ENCODE measurements around the gene TMEM269. TPM values are rescaled to one million over a fixed set of nuclear protein-coding genes. Genes with fewer than 3 reads are reported as not detected.

Gene TMEM269
- total RNA-seq, 2 experiments from 2014 or later: 0.12 TPM; not detected in 1

- Mint-ChIP-seq H3K4me1 (no peaks in the 10 kb centered on the region), H3K4me3 (no peak overlapping the region), H3K27me3 (no peaks in the 10 kb centered on the region), H3K27ac (no peak overlapping the region), H3K9me3 (ENCODE audit: low read depth) (no peaks in the 10 kb centered on the region), H3K36me3 (peaks cover 45% of the 10 kb centered on the region)
- CTCF ChIA-PET: interaction anchor here (1.0 to 1.1 kb wide), 2 partner anchors 23 to 175 kb away, joined by 3 to 4 read pairs; no protein-coding TSS in a partner anchor
- no peak for ATAC-seq
- DNase-seq: no peak
These were observed 31.7 kb upstream of the TMEM269 start for GRCh38 chr1:42753070-42753469.

DNA sequence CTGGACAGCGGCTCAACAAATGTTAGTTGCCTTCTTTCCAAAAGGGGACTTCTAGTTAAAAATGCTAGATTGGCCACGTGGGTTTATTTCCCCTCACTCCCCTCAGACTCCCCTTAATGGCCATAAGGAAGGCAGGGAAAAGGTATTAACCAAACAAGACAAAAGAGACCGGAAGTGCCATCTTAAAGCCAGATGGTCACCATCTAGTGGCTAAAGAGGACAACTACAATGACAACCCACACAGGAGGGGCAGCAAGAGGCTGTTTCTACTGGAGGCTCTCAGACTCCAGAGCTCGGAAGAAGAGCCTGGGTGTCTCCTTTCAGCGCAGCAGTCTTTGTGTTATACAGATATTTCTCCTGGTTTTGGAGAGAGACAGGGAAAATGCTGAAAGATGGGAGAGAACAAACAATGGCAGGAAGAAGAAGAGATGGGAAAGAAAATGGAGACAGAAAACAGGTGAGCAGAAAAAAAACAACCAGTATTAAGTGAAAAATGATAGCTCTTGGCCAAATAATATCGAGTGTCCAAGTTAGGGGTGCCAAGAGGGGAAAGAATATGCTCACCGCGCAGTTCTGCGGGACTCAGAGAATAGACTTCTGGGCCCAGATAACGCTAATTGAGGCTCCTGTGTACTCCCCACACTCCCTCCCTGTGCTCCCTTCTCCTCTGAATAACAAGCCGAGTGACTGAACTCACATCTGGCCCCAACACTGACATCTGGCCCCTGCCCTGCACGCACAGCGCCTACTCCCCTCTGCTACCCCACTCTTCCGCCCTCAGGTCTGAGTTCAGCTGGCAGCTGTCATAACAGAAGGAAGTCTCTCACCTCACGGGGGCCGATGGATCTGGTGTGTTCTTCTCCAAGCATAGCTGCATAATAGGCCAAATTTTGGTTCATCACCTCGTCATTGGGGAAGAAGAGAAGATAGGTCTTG is 27.6 kb upstream of the TMEM269 start:
- H3K36me3 Mint-ChIP-seq: peaks cover 28% of the 10 kb centered on the region
- no peaks in the 10 kb centered on the region for H3K27me3 Mint-ChIP-seq
- H3K27ac Mint-ChIP-seq: no peak overlapping the region
- CTCF ChIA-PET: interaction anchor here (1.3 to 1.7 kb wide), 2 partner anchors 9 to 316 kb away, joined by 4 to 10 read pairs; partner anchors contain the start of genes C1orf50 and P3H1
- H3K4me1 Mint-ChIP-seq: no peaks in the 10 kb centered on the region
- DNase-seq (no peak), ATAC-seq (peak; percentile 66)
- H3K9me3 Mint-ChIP-seq (ENCODE audit: low read depth): no peaks in the 10 kb centered on the region
- no peak overlapping the region for H3K4me3 Mint-ChIP-seq

DNA sequence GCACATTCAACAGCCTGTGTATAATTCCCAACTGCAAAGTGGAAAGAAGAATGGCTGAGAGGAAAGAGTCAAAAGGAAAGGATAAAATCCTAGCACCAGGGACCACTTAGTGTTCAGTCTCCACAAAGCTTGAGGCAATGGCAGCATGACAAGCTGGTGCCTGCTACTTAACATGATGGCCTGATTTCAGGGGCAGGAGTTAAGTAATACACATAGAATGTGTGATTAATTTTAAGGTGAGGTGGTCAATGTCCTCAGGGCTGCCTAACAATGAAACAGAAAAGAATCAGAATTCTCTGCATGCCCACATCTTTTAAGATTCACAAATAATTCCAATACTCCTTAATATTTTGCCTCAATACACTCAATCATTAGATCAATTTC is 26.9 kb upstream of the TMEM269 start:
- Mint-ChIP-seq H3K27me3 (no peaks in the 10 kb centered on the region), H3K9me3 (ENCODE audit: low read depth) (no peaks in the 10 kb centered on the region), H3K36me3 (peaks cover 23% of the 10 kb centered on the region), H3K4me1 (no peaks in the 10 kb centered on the region), H3K4me3 (no peak overlapping the region), H3K27ac (no peak overlapping the region)
- ATAC-seq (no peak), DNase-seq (no peak)
- CTCF ChIA-PET: interaction anchor here (0.7 to 1.7 kb wide), 3 partner anchors 9 to 316 kb away, joined by 3 to 10 read pairs (median 4); partner anchors contain the start of genes C1orf50 and P3H1

DNA sequence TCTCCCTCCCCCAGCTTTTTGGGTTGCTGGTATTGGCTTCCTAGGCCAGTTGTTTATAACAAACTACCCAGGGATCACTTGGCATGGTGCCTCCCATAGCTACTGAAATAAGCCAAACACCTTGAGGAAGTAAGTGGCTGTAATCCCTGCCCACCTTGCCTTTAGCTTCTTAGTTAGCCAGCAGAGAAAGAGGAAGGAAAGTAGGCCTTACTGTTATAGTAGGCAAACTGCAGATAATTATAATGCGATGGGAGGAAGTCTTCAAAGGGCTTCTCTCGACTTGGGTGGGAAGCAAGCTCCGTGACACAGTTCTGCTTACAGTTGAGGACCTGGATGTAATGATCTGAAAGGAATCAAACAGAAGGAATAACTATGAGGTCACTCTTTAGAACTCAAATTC is 26.1 kb upstream of the TMEM269 start:
- no peaks in the 10 kb centered on the region for H3K4me1 Mint-ChIP-seq
- H3K9me3 Mint-ChIP-seq (ENCODE audit: low read depth): no peaks in the 10 kb centered on the region
- H3K4me3 Mint-ChIP-seq: no peak overlapping the region
- peaks cover 21% of the 10 kb centered on the region for H3K36me3 Mint-ChIP-seq
- no peak for DNase-seq
- no peak overlapping the region for H3K27ac Mint-ChIP-seq
- H3K27me3 Mint-ChIP-seq: no peaks in the 10 kb centered on the region
- ATAC-seq: no peak
- CTCF ChIA-PET: interaction anchor here (0.7 to 1.6 kb wide), 2 partner anchors 21 to 315 kb away, joined by 3 to 4 read pairs; no protein-coding TSS in a partner anchor

GRCh38 chr1:42759114-42759513 is 25.7 kb upstream of the TMEM269 start:
- Mint-ChIP-seq H3K4me1 (no peaks in the 10 kb centered on the region), H3K9me3 (ENCODE audit: low read depth) (no peaks in the 10 kb centered on the region), H3K27ac (no peak overlapping the region), H3K4me3 (no peak overlapping the region), H3K36me3 (peaks cover 18% of the 10 kb centered on the region), H3K27me3 (no peaks in the 10 kb centered on the region)
- CTCF ChIA-PET: interaction anchor here (1.6 kb wide), 1 partner anchor 21 kb away, joined by 4 read pairs; no protein-coding TSS in a partner anchor
- DNase-seq: no peak
- no peak for ATAC-seq

- ATAC-seq: no peak
- DNase-seq: no peak
- peaks cover 2% of the 10 kb centered on the region for H3K4me1 Mint-ChIP-seq
- no peaks in the 10 kb centered on the region for H3K27me3 Mint-ChIP-seq
- peaks cover 4% of the 10 kb centered on the region for H3K36me3 Mint-ChIP-seq
- CTCF ChIA-PET: no interaction called here
- no peak overlapping the region for H3K4me3 Mint-ChIP-seq
- no peak overlapping the region for H3K27ac Mint-ChIP-seq
- no peaks in the 10 kb centered on the region for H3K9me3 Mint-ChIP-seq (ENCODE audit: low read depth)
These were observed 23.2 kb upstream of the TMEM269 start for GRCh38 chr1:42761567-42761966.

DNA sequence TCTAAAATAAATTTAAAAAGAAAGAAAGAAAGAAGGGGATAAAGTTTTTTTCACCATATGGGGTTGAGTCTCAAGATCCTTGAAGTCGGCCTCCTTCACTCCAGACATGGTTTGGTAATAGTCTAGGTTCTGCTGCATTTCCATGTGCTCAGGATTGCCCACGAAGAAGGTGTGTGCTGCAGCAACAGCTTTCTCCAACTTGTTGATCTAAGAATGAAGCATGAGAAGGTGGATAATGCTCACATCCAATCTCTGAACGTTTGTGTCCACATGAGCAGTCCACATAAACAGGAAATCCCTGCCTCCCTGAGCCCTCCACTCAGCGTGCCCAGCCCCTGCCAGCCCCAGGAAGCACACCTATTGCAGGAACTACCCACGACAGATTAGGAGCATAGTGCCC is 22.5 kb upstream of the TMEM269 start:
- Mint-ChIP-seq H3K4me1 (peaks cover 2% of the 10 kb centered on the region), H3K27me3 (no peaks in the 10 kb centered on the region), H3K9me3 (ENCODE audit: low read depth) (no peaks in the 10 kb centered on the region), H3K27ac (no peak overlapping the region), H3K36me3 (peaks cover 2% of the 10 kb centered on the region), H3K4me3 (no peak overlapping the region)
- CTCF ChIA-PET: no interaction called here
- DNase-seq (no peak), ATAC-seq (no peak)

- Mint-ChIP-seq H3K27ac (no peak overlapping the region), H3K9me3 (ENCODE audit: low read depth) (no peaks in the 10 kb centered on the region), H3K27me3 (no peaks in the 10 kb centered on the region), H3K36me3 (peaks cover 6% of the 10 kb centered on the region), H3K4me3 (no peak overlapping the region), H3K4me1 (peaks cover 23% of the 10 kb centered on the region)
- CTCF ChIA-PET: interaction anchor here (0.9 to 4.2 kb wide), 12 partner anchors 8 to 307 kb away, joined by 3 to 44 read pairs (median 5); partner anchors contain the start of genes ERMAP, PPIH, SVBP and ZNF691
- DNase-seq (no peak), ATAC-seq (no peak)
These were observed 19.5 kb upstream of the TMEM269 start for GRCh38 chr1:42765269-42765668.

DNA sequence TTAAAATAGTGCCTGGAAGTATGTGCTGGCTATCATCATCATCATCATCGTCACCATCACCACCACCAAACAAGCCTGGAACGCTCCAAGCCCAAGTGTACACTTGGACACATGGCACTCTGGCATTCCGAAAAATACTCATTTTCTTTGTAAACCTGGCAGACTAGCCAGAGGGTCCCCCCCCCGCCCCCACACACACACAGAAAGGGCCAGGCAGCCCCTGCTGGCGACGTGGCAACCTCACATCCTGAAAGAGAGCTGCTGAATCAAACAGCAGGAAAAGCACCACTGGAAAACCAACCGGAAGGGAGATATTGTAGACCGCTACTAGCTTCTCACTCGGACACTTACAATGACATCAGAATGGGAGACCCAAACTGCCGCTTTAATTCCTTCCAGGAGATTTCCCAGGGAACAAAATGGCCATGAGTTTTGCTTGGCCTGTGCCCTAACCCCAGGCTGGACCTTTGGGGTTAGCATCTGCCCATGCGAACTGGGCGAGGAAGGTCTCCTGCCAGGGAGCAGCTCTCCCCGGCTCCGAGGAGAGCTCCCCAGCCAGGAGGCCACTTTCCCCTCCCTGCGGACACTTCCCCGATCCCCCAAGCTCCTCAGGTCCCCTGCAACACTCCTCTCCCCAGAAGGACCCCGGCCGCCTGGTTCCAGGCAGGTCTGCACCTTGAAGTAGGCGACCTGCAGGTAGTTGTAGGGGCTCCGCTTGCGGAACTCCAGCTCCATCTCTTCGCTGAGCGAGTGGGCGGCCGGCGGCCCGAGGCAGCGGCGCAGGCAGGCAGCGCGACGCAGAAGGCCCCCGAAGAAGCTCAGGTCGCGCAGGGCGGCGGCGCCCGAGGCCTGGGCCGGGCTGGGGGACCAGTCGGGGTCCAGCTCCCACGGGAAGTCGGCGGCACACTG is 18.7 kb upstream of the TMEM269 start:
- CTCF ChIA-PET: interaction anchor here (0.7 to 4.2 kb wide), 22 partner anchors 9 to 406 kb away, joined by 3 to 44 read pairs (median 5); partner anchors contain the start of genes CFAP57, EBNA1BP2, ERMAP and PPIH
- Mint-ChIP-seq H3K4me3 (no peak overlapping the region), H3K27me3 (no peaks in the 10 kb centered on the region), H3K4me1 (peaks cover 29% of the 10 kb centered on the region), H3K36me3 (peaks cover 12% of the 10 kb centered on the region), H3K27ac (no peak overlapping the region), H3K9me3 (ENCODE audit: low read depth) (no peaks in the 10 kb centered on the region)
- DNase-seq (peak; percentile 64), ATAC-seq (peak; percentile 13)

DNA sequence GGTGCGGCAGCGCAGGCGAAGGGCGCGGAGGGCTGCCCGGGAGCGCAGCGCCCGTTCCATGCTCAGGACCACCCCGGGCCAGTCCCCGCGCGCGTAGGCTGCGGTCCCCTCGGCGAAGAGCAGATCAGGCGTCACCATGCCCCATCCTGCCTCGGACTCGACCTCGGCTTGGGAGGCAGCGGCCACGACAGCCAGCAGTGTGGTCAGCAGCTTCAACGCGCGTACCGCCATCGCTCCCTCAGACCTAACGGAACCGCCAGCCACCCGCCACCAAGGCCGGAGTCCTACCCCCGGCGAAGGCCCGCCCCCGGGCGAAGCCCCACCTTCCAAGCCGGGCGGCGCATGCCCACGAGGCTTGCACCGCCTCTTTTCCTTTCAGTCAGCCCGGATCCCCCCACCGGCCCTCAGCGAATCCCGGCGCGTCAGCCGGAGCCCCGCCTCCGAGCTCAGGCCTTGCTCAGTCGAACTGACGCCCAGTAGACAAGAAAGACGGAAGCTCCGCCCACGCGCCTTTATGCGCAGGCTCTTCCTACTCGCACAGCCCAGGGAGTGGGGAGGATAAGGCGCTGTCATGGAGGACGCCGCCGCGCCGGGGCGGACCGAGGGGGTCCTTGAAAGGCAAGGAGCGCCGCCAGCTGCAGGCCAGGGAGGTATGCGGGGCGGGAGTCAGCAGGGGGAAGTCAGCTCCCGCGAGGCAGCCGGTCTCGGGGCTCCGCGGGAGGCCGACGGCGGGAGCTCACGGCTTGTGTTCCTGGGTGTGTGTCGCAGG is 17.9 kb upstream of the TMEM269 start, which contains the start of the genes C1orf50 and P3H1:
Gene C1orf50, plus strand, starts transcription at position 509 of the 769 bp plus-strand sequence. Its CDS starts 63 bp downstream, at position 572.
Gene P3H1, minus strand, starts transcription at position 288 of the 769 bp plus-strand sequence. Its CDS starts 57 bp downstream, at position 231.
- Mint-ChIP-seq H3K27ac (no peak within 1 kb of the TSS), H3K36me3 (peaks cover 12% of the 10 kb centered on the region), H3K9me3 (ENCODE audit: low read depth) (no peaks in the 10 kb centered on the region), H3K4me3 (no peak within 1 kb of the TSS), H3K4me1 (peaks cover 30% of the 10 kb centered on the region), H3K27me3 (no peaks in the 10 kb centered on the region)
- CTCF ChIA-PET: interaction anchor here (0.8 to 4.2 kb wide), 21 partner anchors 10 to 405 kb away, joined by 3 to 44 read pairs (median 5); partner anchors contain the start of genes CFAP57, EBNA1BP2, ERMAP and PPIH
- ATAC-seq: peak; percentile 94
- peak; percentile 100 for DNase-seq

DNA sequence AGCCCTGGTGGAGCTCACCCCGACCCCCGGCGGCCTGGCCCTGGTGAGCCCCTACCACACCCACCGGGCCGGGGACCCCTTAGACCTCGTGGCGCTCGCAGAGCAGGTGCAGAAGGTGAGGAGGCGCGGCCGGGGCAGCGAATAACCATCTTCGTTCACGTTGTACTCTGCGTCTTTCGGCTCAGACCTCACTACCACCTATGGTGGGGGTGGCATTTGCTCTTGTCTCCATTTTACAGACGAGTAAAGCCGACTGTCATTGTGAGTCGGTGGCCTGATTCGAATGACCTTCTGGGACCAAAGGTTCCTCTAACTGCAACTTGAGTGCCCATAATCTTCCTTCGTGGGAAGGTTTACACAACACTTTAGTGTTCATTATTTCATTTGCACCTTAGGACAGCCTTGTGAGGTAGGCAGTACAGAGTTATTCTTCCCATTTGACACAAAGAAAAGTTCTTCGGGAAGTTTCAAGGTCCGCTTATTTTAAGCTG is 17.2 kb upstream of the TMEM269 start:
- Mint-ChIP-seq H3K36me3 (peaks cover 14% of the 10 kb centered on the region), H3K4me1 (peaks cover 34% of the 10 kb centered on the region), H3K27me3 (no peaks in the 10 kb centered on the region), H3K4me3 (no peak overlapping the region), H3K9me3 (ENCODE audit: low read depth) (no peaks in the 10 kb centered on the region), H3K27ac (no peak overlapping the region)
- DNase-seq: no peak
- CTCF ChIA-PET: interaction anchor here (0.6 to 4.2 kb wide), 15 partner anchors 11 to 404 kb away, joined by 3 to 44 read pairs (median 6); partner anchors contain the start of genes CFAP57, EBNA1BP2, PPIH and YBX1
- no peak for ATAC-seq

DNA sequence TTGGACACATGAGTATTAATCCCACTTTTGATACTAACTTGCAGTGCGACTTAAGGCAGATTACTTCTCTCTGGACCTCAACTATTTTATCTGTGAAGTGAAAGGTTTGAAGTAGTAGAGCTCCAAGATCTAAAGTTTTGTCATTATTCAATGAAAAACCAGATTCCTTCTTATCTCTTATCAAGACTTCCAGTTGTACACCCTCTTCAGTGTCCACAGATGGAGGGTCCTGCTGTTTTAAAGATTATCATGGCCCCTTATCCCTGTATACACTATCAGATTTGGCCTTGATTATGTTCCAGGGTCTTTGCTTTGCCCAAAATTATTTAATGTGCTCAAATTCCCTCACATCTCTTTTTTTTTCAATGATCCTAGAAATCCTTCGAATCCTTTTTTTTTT is 16.6 kb upstream of the TMEM269 start:
- Mint-ChIP-seq H3K27ac (no peak overlapping the region), H3K4me1 (peaks cover 37% of the 10 kb centered on the region), H3K27me3 (no peaks in the 10 kb centered on the region), H3K36me3 (peaks cover 17% of the 10 kb centered on the region), H3K4me3 (no peak overlapping the region), H3K9me3 (ENCODE audit: low read depth) (no peaks in the 10 kb centered on the region)
- CTCF ChIA-PET: interaction anchor here (0.6 to 4.2 kb wide), 6 partner anchors 11 to 306 kb away, joined by 3 to 44 read pairs (median 5); no protein-coding TSS in a partner anchor
- ATAC-seq (no peak), DNase-seq (no peak)
